GM21529 (cell line): ENCODE measurements around the gene SPOUT1.
"Not testable (repeated sequence)": the region's sequence is repeated elsewhere in the genome, so short reads cannot be mapped to it uniquely, and the experiment has no call there.

Experiments
- ATAC-seq: cut with Tn5 transposase; IDR thresholded peaks from one replicate; pipeline ENCODE4 v1.9.1; 2021; ENCODE audit not compliant: unreplicated experiment

SPOUT1 gene

DNA sequence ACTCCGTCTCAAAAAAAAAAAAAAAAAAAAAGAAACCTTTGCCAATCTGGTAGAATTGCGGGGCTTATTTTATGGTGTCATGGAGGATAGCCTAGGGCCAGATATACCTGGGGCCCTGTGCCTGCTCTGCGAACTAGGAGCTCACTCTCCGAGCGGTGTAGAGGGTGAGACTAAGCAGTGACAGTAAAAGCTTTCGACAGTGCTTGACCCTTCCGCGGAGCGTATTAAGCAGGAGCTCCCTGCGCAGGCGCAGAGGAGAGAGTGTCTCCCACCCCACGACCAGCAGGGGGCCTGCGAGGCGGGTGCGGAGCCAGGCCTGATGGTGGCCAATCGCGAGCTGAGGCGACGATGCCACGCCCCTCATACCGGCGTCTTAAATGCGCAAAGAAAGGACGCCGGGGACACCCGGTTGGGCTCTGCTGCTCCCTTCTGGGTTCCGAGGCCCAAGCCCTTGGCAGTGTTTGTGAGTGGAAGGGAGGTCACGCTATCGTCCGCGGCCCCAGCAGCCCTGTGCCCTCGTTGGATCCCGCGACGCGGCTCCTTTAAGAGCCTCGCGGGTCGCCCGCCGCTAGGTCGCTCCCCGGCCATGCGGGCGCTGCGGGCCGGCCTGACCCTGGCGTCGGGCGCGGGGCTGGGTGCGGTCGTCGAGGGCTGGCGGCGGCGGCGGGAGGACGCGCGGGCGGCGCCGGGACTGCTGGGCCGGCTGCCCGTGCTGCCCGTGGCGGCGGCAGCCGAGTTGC lies 11.3 kb downstream of the SPOUT1 start, which contains the start of gene ENDOG:
Gene ENDOG (plus strand): TSS at position 402 of the 740 bp plus-strand sequence. CDS start 185 bp downstream, at position 587.
- peak; percentile 85 for ATAC-seq

DNA sequence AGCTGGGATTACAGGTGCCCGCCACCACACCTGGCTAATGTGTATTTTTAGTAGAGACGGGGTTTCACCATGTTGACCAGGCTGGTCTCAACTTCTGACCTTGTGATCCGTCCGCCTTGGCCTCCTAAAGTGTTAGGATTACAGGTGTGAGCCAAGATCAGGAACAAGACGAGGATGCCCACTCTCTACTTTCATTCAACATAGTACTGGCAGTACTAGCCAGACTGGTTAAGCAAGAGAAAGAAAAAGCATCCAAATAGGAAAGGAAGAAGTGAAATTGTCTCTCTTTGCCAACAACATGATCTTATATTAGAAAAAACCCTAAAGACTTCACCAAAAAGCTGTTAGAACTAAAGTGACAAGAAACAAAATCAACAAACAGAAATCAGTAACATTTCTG lies 18.7 kb downstream of the SPOUT1 start:
- no peak for ATAC-seq

DNA sequence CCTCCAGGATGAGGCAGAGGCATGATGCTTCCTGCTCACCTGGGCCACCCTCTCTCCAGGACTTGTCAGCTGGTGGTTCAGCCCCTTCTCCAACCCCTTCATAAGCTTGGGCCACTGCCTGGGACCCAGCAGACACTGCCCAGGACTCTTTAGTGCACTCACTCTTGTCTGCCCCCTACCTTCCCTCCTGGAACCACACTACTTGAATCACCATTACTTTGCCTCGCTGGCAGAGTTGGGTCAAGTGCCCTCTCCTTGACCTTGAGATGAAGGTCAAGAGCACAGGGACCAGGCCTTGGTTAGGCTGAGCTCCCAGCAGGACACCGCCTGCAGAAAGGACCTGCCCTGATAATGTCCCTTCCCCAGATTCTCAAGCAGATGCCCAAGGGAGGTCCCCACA lies 19.8 kb downstream of the SPOUT1 start:
- no peak for ATAC-seq

DNA sequence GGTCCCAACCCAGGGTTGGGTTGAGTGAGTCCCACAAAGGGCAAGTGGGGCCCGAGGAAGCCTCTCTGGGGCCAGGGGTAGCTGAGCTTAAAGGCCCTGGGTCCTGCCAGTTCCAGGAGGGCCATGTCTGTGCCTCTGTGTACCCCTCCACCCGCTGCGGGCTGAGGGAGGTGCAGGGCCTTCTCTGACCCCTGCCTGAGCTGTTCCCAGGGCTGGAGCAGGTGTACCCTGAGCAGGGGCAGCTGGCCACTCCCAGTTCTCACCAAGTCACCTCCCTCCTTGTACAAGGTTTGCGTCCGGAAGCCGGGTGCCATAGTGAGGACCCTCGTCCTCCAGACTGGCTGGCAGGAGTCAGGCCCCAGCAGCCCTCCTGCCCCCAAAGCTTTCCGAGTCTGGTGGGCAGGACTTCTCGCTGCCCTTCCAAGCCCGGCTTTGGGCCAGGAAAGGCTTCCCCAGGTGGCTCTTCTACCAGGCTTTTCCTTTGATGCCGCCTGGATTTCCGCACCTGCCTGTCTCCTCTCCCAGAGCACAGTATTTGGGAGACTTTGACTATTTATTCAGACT lies 20.5 kb downstream of the SPOUT1 start:
- no peak for ATAC-seq

DNA sequence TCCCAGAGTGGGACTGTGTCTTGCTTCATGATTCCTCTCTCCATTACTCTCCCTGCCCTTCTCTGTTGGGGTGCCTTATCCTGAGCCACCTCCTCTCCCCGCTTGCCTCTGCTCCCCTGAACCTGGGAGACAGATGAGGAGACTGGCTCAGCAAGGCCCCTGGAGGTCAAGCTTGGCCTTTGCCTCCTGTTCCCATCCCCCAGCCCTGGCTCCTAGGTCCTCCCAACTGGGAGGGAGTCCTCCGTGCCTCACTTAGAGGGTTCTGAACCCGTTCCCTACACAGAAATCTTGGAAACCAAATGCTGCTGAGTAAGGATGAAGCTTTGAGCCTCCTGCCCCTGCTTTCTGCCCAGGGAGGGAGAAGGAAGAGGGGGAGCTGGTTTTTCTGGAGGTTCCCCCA lies 21.1 kb downstream of the SPOUT1 start:
- ATAC-seq: no peak

DNA sequence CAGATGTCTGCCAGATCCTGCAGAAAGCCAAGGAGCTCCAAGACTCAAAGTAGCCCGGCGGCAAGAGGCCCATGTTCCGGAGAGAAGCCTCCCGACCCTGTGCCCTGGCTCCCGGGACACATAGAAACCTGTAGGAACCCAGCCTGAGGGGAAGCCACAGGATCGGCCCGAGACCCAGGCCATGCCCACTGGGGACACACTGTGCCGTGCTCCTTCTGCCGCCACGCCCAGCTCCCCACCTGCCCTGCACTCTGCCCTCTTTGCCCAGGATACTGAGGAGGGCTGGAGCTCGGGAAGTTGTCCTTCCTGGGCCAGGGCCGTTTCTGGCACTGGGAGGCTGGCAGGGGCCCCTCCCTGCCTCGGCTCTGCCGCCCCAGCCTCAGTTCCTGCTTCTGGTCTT lies 21.8 kb downstream of the SPOUT1 start:
- no peak for ATAC-seq

DNA sequence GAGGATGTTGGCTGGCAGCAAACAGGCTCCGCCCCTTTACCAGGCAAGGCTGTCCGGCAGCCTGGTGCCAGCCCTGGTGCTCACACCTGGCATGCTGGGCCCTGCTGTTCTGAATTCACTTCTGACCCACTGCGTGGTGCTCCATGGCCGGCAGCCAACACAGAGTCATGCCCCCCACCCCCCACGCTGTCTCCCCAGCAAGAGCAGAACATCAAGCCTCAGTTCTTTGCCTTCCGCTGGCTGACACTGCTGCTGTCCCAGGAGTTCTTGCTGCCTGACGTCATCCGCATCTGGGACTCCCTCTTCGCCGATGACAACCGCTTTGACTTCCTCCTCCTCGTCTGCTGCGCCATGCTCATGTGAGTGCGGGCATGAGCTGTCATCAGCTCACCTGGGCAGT lies 23.9 kb downstream of the SPOUT1 start:
- no peak for ATAC-seq

DNA sequence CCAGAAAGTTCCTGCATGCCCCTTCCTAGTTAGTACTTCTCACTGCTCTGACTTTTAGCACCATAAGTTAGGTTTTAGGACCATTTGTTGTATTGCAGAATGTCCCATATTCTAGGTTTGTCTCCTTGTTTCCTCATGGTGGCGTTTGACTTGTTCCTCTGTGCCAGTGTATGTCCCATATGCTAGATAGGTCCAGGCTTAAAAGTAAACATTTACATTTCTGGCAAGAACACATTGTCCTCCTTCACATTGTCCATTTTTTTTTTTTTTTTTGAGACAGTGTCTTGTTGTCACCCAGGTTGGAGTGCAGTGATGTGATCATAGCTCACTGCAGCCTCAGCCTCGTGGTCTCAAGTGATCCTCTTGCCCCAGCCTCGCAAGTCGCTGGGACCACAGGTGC lies 27.1 kb downstream of the SPOUT1 start:
- no peak for ATAC-seq

DNA sequence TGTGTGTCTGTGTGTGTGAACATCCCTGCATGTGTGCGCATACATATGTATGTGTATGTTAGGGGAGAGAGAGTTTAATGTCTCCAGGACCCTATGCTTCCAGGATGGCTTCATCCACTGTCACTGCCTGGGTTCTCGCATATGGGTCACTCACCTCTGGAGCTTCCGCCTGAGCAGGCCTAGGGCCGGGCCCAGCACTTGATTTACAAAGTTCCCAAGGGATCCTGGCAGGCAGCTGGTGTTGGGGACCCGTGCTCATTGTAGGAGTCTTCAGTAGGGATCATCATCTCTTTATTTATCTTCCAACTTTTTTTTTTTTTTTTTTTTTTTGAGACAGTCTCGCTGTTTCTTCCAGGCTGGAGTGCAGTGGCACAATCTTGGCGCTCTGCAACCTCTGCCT lies 29.5 kb downstream of the SPOUT1 start:
- ATAC-seq: no peak

DNA sequence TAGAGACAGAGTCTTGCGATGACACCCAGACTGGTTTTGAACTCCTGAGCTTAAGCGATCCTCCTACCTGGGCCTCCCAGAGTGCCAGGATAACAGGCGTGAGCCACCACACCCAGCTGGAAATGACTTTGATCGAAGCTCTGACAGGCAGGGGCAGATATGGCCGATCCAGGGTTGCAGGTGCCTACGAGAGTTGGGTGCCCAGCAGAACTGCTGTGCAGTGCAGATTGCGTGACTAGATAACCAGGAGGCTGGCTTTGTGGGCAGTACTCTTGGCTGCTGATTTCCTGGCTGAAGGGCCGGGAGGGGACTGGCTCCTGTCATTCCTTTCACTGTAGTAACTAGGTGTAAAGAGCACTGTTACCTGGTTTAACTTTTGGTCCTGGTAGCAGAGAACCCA lies 30.7 kb downstream of the SPOUT1 start:
- ATAC-seq: no peak

DNA sequence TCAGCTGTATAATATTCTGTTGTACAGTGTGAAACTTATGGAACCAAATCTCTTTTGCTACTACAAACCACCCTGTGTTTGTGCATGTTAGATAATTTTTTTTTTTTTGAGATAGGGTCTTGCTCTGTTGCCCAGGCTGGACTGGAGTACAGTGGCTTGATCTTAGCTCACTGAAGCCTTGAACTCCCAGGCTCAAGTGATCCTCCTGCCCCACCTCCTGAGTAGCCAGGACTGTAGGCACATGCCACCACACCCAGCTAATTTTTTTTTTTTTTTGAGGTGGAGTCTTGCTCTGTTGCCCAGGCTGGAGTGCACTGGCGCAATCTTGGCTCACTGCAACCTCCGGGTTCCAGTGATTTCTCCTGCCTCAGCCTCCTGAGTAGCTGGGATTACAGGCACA lies 34.6 kb downstream of the SPOUT1 start:
- not testable (repeated sequence) for ATAC-seq

DNA sequence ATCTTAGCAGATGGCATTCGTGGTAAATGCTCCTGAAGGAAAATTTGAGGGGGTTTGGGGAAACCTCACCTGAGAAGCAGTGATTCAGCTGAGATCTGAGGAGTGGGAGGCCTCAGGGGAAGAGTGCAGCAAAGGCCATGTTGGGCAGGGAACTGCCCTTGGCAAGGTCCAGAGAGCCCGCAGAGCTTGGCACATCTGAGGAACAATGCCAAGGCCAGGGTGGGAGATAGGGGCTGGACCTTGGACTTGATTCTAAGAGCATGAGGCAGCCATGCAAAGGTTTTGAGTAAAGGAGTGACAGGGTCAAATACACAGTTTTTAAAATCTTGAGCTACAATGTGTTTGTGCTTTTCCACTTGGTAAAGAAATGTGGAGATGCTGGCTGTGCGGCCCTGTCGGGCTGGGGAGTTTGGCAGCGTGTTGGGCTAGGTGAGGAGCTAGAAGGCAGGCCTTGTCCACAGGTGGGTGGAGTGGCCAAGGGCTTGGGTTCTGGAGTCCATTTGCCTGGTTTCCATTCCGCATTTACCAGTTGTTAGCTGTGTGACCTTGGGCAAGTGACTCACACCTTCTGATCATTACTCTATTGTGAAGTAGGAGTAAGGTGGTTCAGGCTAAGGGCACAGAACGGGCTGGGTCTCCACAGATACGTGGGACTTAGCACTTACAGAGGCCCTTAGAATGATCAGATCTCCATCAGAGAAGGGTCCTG lies 36.5 kb downstream of the SPOUT1 start:
- no peak for ATAC-seq

DNA sequence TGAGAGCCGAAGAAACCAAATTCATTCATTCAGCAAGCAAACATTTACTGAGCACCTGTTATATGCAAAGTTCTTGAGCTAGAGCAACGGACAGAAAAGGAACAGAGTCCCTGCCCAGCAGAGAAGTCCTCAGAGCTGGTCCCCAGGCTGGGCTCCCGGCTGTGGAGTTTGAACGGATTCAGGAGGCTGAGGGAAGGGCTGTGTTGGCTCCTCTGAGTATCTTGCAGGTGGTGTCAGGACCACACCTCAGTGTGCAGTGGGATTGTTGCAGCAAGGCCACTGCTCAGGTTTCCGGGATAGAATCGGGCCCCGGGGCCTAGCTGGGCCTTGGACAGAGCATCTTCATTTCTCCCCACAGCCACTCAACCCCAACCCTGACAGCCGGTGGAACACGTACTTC lies 37.5 kb downstream of the SPOUT1 start:
- no peak for ATAC-seq

DNA sequence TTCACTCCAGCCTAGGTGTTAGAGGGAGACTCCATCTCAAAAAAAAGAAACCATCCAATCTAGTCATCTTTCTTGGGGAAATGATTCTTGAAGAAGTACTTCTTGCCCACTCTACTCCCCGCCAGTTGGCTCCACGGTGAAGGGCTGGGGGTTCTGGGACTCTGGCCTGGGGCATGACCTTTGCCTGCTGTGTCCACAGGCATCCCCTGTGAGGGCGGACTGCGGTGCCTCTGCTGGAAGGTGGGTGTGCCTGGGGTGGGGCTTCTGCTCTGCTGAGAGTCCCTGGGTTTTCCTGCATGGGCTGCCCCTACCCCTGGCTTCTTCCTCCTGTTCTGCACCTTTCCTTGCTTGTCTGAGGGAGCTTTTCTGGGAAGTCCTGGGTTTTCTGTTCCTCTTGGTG lies 39.1 kb downstream of the SPOUT1 start:
- ATAC-seq: no peak

DNA sequence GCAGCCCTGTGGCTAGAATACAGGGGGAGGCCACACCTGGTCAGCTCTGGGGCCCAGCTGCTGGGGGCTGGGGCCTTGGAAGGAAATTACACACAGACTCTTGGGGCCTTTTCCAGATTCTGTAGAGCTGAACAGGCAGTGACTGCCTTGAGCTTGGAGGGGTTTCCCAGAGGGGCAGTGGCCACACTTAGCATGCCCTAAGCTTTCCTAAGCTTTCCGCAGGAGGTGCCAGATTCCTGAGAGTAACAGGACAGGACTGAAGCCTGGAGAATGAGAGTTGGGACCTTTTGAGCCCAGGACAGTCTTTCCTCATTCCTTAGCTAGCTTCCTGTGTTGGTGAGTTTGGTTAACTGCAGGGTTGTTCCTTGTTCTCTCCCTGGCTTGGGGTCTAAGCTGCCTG lies 41.1 kb downstream of the SPOUT1 start:
- ATAC-seq: no peak

DNA sequence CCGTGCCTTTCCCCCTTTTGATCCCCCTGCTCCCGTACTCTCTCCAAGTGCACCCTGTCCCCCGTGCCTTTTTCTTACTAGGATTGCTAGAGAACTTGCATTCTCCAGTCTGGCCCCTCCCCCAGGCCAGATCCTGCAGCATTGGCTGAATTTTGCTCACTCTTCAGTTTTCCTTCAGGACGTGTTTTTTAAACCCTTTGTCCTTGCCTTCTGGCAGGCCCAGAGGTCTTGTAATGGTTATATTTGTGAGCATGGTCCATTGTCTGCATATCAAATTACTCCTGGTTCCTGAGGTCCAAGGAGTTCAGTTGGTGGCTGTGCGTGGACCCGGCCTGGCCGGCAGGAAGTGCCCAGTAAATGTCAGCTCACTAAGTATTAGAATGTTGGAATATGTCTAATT lies 41.9 kb downstream of the SPOUT1 start:
- ATAC-seq: no peak

DNA sequence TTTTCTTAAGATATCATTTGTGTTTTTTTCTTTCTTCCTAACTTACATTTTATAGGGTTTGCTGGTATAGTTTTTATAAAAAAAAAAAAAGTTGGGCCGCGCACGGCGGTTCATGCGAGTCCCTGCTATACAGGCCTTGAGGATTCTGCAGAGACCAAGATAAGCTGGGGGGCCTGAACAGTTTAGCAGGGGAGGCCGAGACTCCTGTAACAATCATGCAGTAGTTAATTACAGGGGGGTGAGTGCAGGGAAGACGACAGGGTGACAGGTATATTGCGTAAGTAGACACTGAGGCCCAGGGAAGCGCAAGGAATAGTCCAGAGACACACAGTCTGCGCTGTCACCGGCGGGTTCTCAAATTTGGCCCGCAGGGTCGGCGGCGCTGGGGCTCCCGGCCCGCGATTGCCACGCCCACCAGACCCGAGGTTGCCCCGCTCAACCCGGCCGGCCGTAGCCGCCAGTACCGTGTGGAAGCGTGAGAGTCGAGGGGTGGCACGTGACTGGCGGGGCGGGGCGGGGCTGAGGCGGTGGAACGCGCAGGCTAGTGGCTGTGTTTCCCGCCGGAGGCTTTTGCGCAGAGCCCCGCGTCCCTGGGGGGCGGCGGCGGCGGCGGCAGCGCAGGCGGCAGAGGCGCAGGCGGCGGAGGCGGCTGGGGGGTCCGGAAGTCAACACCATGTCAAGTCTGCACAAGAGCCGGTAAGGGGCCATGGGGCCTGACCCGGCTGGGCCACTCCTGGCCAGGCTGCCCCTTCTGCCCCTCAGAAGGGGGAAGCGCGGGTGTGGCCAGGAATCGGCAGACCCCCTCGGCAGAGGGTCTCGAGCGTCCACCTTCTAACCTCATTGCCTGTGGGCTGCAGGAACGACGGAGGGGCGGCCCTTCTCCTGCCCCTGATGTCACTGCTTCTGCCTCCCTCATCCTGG lies 42.7 kb downstream of the SPOUT1 start, which contains the start of gene TBC1D13:
Gene TBC1D13 (plus strand): TSS at position 573 of the 921 bp plus-strand sequence. CDS start 101 bp downstream, at position 674.
- ATAC-seq: peak; percentile 84

DNA sequence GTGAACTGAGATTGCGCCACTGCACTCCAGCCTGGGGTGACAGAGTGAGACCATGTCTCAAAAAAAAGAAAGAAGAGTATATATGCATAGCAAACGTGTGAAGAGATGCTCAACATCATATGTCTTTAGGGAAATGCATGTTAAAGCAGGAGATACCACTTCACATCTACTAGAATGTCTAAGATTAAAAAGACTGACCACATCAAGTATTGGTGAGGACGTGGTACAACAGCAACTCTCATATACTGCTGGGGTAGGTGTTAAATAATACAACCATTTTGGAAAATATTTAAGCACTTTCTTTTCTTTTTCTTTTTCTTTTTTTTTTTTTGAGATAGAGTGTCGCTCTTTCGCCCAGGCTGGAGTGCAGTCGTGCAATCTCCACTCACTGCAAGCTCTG lies 44.2 kb downstream of the SPOUT1 start:
- no peak for ATAC-seq

DNA sequence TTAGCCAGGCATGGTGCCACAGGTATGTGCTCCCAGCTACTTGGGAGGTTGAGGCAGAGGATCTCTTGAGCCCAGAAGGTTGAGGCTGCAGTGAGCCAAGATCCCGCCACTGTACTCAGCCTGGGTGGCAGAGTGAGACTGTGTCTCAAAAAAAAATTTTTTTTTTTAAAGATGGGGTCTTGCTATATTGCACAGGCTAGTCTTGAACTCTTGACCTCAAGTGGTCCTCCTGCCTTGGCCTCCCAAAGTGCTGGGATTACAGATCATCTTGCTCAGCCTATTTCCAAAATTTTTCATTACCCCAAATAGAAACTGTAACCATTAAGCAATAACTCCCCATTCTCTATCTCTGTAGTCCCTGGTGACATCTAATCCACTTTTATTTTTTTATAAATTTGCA lies 46.9 kb downstream of the SPOUT1 start:
- ATAC-seq: no peak

DNA sequence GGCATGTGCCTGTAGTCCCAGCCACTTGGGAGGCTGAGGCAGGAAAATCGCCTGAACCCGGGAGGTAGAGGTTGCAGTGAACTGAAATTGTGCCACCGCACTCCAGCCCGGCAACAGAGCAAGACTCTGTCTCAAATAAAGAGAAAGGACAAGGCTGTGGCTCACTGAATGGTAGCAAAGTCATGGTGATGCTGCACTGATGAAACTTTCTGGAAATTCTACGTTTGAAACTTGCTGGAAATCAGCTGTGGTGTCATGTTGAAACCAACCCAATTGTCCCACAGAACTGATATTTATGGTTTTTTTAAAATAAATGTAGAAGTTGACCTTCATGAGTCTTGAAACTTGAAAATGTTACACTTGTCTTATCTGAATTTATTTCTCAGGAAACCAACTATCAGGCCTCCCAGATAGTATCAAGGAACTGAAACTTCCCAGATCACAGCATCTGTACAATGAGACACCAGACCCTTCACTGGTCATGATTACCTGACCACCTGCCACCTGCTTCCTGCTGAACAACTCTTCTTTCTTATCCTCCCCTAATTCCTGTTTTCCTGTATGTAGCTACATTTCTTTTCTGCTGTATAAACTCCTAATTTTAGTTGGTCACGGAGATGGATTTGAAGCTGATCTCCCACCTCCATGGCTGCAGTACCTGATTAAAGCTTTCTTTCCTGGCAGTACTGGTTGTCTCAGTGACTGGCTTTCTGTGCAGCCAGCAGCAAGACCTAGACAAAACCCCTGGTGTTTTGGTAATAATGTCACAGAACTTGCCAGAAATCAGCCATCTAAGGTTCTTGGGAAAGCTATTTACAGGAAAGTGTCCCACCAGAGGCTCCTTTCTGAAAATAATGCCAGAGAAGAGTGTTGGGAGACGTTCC lies 48.2 kb downstream of the SPOUT1 start:
- no peak for ATAC-seq
